ENCODE measurements around the gene FUT2.
"Not testable (repeated sequence)": the region's sequence is repeated elsewhere in the genome, so short reads cannot be mapped to it uniquely, and the experiment has no call there.

FUT2 gene

DNA sequence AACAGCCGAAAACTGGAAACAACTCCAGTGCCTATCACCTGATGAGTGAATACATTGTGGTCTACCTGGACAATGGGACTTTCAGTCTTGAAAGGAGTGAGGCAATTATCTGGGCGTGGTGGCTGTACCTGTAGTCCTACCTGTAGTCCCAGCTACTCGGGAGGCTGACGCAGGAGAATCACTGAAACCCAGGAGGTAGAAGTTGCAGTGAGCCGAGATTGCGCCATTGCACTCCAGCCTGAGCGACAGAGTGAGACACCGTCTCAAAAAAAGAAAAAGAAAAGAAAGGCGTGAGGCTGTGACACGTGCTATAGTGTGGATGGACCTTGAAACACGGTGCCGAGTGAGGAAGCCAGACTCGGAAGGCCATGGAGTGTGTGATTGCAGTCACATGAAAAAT lies 18.9 kb upstream of the FUT2 start:
- TF ChIP-seq, protein P1, sequence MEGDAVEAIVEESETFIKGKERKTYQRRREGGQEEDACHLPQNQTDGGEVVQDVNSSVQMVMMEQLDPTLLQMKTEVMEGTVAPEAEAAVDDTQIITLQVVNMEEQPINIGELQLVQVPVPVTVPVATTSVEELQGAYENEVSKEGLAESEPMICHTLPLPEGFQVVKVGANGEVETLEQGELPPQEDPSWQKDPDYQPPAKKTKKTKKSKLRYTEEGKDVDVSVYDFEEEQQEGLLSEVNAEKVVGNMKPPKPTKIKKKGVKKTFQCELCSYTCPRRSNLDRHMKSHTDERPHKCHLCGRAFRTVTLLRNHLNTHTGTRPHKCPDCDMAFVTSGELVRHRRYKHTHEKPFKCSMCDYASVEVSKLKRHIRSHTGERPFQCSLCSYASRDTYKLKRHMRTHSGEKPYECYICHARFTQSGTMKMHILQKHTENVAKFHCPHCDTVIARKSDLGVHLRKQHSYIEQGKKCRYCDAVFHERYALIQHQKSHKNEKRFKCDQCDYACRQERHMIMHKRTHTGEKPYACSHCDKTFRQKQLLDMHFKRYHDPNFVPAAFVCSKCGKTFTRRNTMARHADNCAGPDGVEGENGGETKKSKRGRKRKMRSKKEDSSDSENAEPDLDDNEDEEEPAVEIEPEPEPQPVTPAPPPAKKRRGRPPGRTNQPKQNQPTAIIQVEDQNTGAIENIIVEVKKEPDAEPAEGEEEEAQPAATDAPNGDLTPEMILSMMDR (IDR thresholded peaks at IDR 0.05; ENCODE audit: insufficient read depth, low read length, poor library complexity, severe bottlenecking), result no peak
- Histone ChIP-seq H3K4me3 (replicated peaks; ENCODE audit: low read depth, low read length) (no peak overlapping the region), H3K27me3 (replicated peaks; ENCODE audit: control insufficient read depth, insufficient read depth, low read length) (no peaks in the 10 kb centered on the region), H3K36me3 (ENCODE audit: control insufficient read depth, insufficient read depth, low read length) (no peaks in the 10 kb centered on the region)
- no peak for DNase-seq (ENCODE audit: extremely low read depth, insufficient read length)

DNA sequence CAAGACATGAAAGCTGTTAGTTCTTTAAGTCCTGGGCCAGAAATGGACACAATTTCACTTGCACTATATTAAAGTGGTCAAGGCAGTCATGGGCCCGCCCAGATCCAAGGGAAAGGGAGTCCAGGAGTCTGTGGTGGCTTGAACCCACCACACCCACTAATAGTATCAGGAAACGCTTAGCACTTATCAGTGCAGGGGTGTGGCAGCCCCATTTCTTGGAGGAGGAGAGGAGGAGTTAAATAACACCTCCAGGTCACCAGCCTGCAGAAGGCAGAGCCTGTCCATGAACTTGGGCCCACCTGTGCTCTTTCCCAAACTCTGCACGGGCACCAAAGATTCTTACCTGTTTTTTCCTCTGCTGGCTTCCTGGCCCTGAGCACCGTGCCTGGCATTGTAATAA lies 17.6 kb upstream of the FUT2 start:
- H3K36me3 ChIP-seq (ENCODE audit: control insufficient read depth, insufficient read depth, low read length), result no peaks in the 10 kb centered on the region

DNA sequence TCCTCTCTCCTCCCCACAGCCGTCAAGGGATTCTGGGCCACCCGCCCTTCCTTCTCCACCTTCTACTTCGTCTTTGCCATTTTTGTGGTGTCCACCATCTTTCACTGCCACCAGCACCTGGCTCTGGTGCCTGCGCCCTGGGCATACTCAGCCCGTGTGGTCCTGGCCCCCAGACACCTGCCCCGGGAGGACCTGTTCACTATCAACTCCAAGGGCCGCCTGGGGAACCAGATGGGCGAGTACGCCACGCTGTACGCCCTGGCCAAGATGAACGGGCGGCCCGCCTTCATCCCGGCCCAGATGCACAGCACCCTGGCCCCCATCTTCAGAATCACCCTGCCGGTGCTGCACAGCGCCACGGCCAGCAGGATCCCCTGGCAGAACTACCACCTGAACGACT lies 15.8 kb upstream of the FUT2 start:
- H3K4me3 ChIP-seq (replicated peaks; ENCODE audit: low read depth, low read length); H3K27me3 ChIP-seq (replicated peaks; ENCODE audit: control insufficient read depth, insufficient read depth, low read length); H3K36me3 ChIP-seq (ENCODE audit: control insufficient read depth, insufficient read depth, low read length); DNase-seq (ENCODE audit: extremely low read depth, insufficient read length): not testable (repeated sequence)

More for the DNA sequence above, 17.6 kb upstream of the FUT2 start:
- TF ChIP-seq, protein P1 (IDR thresholded peaks at IDR 0.05; ENCODE audit: insufficient read depth, low read length, poor library complexity, severe bottlenecking), result no peak
- H3K27me3 ChIP-seq (replicated peaks; ENCODE audit: control insufficient read depth, insufficient read depth, low read length), result no peaks in the 10 kb centered on the region
- DNase-seq (ENCODE audit: extremely low read depth, insufficient read length), result no peak
- H3K4me3 ChIP-seq (replicated peaks; ENCODE audit: low read depth, low read length), result no peak overlapping the region

DNA sequence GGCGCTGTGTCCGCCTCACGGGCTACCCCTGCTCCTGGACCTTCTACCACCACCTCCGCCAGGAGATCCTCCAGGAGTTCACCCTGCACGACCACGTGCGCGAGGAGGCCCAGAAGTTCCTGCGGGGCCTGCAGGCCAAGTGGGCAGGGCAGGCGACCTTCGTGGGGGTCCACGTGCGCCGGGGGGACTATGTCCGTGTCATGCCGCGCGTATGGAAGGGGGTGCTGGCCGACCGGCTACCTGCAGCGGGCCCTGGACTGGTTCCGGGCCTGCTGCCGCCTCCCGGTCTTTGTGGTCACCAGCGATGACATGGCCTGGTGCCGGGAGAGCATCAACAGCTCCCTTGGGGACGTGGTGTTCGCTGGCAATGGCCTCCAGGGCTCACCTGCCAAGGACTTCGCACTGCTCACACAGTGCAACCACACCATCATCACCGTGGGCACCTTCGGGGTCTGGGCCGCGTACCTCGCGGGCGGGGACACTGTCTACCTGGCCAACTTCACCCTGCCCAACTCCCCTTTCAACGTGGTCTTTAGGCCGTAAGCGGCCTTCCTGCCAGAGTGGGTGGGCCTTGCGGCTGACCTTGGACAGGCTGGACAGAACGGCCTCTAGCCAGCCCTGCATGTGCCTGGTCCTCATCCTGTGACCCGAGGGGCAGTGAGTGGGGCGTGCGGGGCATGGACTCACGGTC lies 15.2 kb upstream of the FUT2 start:
- no peak for DNase-seq (ENCODE audit: extremely low read depth, insufficient read length)
- Histone ChIP-seq H3K27me3 (replicated peaks; ENCODE audit: control insufficient read depth, insufficient read depth, low read length) (no peaks in the 10 kb centered on the region), H3K36me3 (ENCODE audit: control insufficient read depth, insufficient read depth, low read length) (no peaks in the 10 kb centered on the region), H3K4me3 (replicated peaks; ENCODE audit: low read depth, low read length) (no peak overlapping the region)
- TF ChIP-seq, protein P1 (IDR thresholded peaks at IDR 0.05; ENCODE audit: insufficient read depth, low read length, poor library complexity, severe bottlenecking), result no peak

DNA sequence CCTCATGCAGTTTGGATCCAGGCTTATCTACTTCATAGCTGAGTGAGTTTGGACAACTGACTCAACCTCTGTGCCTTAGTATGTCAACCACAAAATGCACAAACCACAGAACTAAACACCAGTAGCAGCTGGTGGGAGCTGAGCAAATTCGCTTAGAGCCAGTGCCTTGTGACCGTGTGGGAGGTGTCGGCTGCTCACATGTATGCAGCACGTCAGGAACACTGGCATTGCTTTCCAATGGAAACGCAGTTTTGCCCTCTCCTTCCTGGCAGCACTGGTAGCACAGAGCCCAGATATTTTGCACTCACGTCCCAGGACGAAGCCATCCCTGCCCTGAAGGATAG lies 14.7 kb upstream of the FUT2 start:
- H3K4me3 ChIP-seq (replicated peaks; ENCODE audit: low read depth, low read length), result no peak overlapping the region
- DNase-seq (ENCODE audit: extremely low read depth, insufficient read length), result no peak

DNA sequence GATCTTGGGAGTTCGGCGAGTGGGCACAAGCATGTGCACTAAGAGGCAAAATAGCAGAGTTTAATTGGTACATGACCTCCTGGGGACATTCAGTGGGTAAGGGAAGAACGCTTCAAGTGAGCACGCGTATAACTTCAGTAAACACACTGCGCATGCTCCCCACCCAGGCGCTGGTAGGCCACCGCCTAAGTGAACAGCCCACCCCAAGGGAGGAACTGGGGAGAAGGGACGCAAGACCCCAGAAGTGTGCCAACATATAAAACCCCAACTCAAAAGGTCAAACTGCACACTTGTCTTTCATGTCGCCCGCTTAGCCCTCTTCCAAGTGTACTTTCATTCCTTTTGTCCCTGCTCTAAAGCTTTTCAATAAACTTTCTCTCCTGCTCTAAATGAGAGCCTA lies 12.4 kb upstream of the FUT2 start:
- TF ChIP-seq, protein P1 (IDR thresholded peaks at IDR 0.05; ENCODE audit: insufficient read depth, low read length, poor library complexity, severe bottlenecking), result no peak
- Histone ChIP-seq H3K36me3 (ENCODE audit: control insufficient read depth, insufficient read depth, low read length) (no peaks in the 10 kb centered on the region), H3K4me3 (replicated peaks; ENCODE audit: low read depth, low read length) (no peak overlapping the region), H3K27me3 (replicated peaks; ENCODE audit: control insufficient read depth, insufficient read depth, low read length) (no peaks in the 10 kb centered on the region)
- no peak for DNase-seq (ENCODE audit: extremely low read depth, insufficient read length)

More for the DNA sequence above, 14.7 kb upstream of the FUT2 start:
- TF ChIP-seq, protein P1 (IDR thresholded peaks at IDR 0.05; ENCODE audit: insufficient read depth, low read length, poor library complexity, severe bottlenecking), result no peak
- Histone ChIP-seq H3K36me3 (ENCODE audit: control insufficient read depth, insufficient read depth, low read length) (no peaks in the 10 kb centered on the region), H3K27me3 (replicated peaks; ENCODE audit: control insufficient read depth, insufficient read depth, low read length) (no peaks in the 10 kb centered on the region)
